Neural cell (in vitro differentiated cells): ENCODE measurements around the gene USP13. TPM values are rescaled to one million over a fixed set of nuclear protein-coding genes. Genes with fewer than 3 reads are reported as not detected.

Experiments
- H2AFZ ChIP-seq: fragments of 200-600, 300-800 bp; sonication (generic), shearing (Covaris generic); 2 replicates; pipeline ENCODE4 v1.6.0; 2014; ENCODE audit warnings: low read depth, mild to moderate bottlenecking, antibody characterized with exemption, low read length, moderate library complexity
- H3F3A ChIP-seq: fragments of 200-600 bp; shearing (Covaris generic); 2 replicates; pipeline ENCODE4 v1.6.1; 2016; ENCODE audit warnings: mild to moderate bottlenecking, moderate library complexity, mixed read lengths, antibody characterized with exemption, low read length; ENCODE audit not compliant: insufficient read depth, poor library complexity, severe bottlenecking
- H3K27ac ChIP-seq: fragments of 200-600, 300-800 bp; sonication (generic), shearing (Covaris generic); 2 replicates; pipeline ENCODE4 v1.5.1; 2014; ENCODE audit warnings: mild to moderate bottlenecking, low read length, moderate library complexity
- H3K27me3 ChIP-seq: fragments of 300-800, 200-600 bp; sonication (generic), shearing (Covaris generic); 2 replicates; pipeline ENCODE4 v1.6.0; 2014; ENCODE audit warnings: mild to moderate bottlenecking, low read depth, low read length, moderate library complexity; ENCODE audit not compliant: insufficient read depth
- H3K36me3 ChIP-seq: fragments of 300-800, 200-600 bp; sonication (generic), shearing (Covaris generic); 2 replicates; pipeline ENCODE4 v1.5.1; 2014; ENCODE audit warnings: mild to moderate bottlenecking, antibody characterized with exemption, low read length, moderate library complexity; ENCODE audit not compliant: insufficient read depth
- H3K4me2 ChIP-seq: fragments of 300-800, 200-600 bp; sonication (generic), shearing (Covaris generic); 2 replicates; pipeline ENCODE4 v1.6.0; 2014; ENCODE audit warnings: mild to moderate bottlenecking, low read length
- H3K4me3 ChIP-seq: fragments of 300-800, 200-600 bp; sonication (generic), shearing (Covaris generic); 2 replicates; pipeline ENCODE4 v1.5.1; 2014; ENCODE audit warnings: mild to moderate bottlenecking, low read length, moderate library complexity
- H3K79me2 ChIP-seq: fragments of 200-600 bp; shearing (Covaris generic); replicated peaks from 2 replicates; pipeline ENCODE4 v1.6.0; 2014; ENCODE audit warnings: mild to moderate bottlenecking, low read length, moderate library complexity; ENCODE audit not compliant: insufficient read depth
- H3K9ac ChIP-seq: fragments of 300-800, 200-600 bp; sonication (generic), shearing (Covaris generic); 2 replicates; pipeline ENCODE4 v1.6.1; 2016; ENCODE audit warnings: mild to moderate bottlenecking, low read length, mixed read lengths
- H3K9me2 ChIP-seq: fragments of 200-600 bp; shearing (Covaris generic); 2 replicates; pipeline ENCODE4 v1.6.1; 2016; ENCODE audit warnings: mild to moderate bottlenecking, low read length, mixed read lengths; ENCODE audit not compliant: insufficient read depth
- H3K9me3 ChIP-seq: fragments of 200-600, 300-800 bp; sonication (generic), shearing (Covaris generic); 2 replicates; pipeline ENCODE4 v1.6.1; 2016; ENCODE audit warnings: mild to moderate bottlenecking, mixed run types, low read length, moderate library complexity, mixed read lengths
- H4K20me1 ChIP-seq: fragments of 200-600 bp; shearing (Covaris generic); 2 replicates; pipeline ENCODE4 v1.6.1; 2016; ENCODE audit warnings: mild to moderate bottlenecking, mixed run types; ENCODE audit not compliant: insufficient read depth
- EP300 ChIP-seq: fragments of 450-650 bp; conservative IDR thresholded peaks from 2 replicates; pipeline ENCODE4 v1.6.1; 2014; ENCODE audit warnings: antibody characterized with exemption, mild to moderate bottlenecking, moderate library complexity; ENCODE audit not compliant: poor library complexity, severe bottlenecking
- EZH2 ChIP-seq: fragments of 200-600, 300-800 bp; shearing (Covaris generic), sonication (generic); IDR thresholded peaks from 2 replicates; pipeline ENCODE4 v1.6.1; 2014; ENCODE audit warnings: antibody characterized with exemption, low read length, borderline replicate concordance, mild to moderate bottlenecking; ENCODE audit not compliant: insufficient read depth, poor library complexity, severe bottlenecking
- MXI1 ChIP-seq: fragments of 450-650 bp; conservative IDR thresholded peaks from 2 replicates; pipeline ENCODE4 v1.6.1; 2014; ENCODE audit warnings: antibody characterized with exemption, mild to moderate bottlenecking; ENCODE audit not compliant: poor library complexity, severe bottlenecking
- POLR2AphosphoS5 ChIP-seq: IDR thresholded peaks from 2 replicates; pipeline ENCODE4 v1.6.1; 2012
- RAD21 ChIP-seq: fragments of 450-650 bp; conservative IDR thresholded peaks from 2 replicates; pipeline ENCODE4 v1.6.1; 2014; ENCODE audit warnings: antibody characterized with exemption, mild to moderate bottlenecking, moderate library complexity
- SMC3 ChIP-seq: fragments of 450-650 bp; conservative IDR thresholded peaks from 2 replicates; pipeline ENCODE4 v1.6.1; 2014; ENCODE audit warnings: antibody characterized with exemption, mild to moderate bottlenecking, moderate library complexity; ENCODE audit not compliant: poor library complexity
- TAF1 ChIP-seq: IDR thresholded peaks from 2 replicates; pipeline ENCODE4 v1.6.1; 2012; ENCODE audit warnings: low read depth
- polyA plus RNA-seq: library from polyadenylated mRNA; depleted of rRNA; stranded (reverse); fragments of >200 nt; gene quantifications from 2 replicates; pipeline ENCODE4 v1.2.3, GENCODE V29; 2014
- TF ChIP-seq, protein P1 (sequence below): fragments of 450-650 bp; IDR thresholded peaks from 2 replicates; pipeline ENCODE4 v1.5.1; 2014; ENCODE audit warnings: antibody characterized with exemption, mild to moderate bottlenecking, moderate library complexity; ENCODE audit not compliant: poor library complexity, severe bottlenecking
- TF ChIP-seq, protein P2 (sequence below): IDR thresholded peaks from 2 replicates; pipeline ENCODE4 v1.6.1; 2012; ENCODE audit warnings: borderline replicate concordance

The USP13 gene
- polyA plus RNA-seq, 1 donor from 2014 or later, result 3.8 TPM

DNA sequence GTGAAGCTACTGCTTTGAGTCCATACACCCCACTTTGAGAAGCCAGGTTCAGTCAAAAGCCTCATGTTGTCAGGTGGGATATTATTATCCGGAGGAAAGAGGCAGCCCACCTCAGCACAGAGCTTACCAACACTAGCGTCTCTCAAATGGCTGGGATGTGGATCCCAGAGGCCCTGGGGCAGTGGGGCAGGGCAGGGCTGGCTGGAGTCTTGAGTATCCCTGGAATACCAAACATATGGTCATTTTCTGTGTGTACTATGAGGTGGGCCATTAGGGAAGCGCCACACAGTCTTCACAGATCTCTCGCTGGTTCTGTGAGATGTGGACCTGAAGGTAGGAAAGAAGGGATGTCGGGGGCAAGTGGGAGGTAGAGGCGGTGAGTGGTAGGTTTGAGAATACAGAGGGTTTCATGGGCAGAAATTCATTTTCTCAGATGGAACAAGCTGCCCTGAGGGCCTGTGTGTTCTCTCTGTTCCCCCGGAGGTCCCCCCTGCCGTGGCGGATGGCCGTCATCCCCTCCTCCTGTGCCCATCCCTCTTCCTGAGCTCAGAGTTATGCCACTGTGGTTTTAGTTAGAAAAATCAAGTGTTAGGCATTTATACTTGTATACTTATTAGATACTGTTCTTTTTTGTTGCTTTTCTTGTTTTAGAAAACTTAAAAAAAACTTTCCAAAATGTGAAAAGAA is 66.4 kb downstream of the USP13 start:
- H3K9me3 ChIP-seq, result no peaks in the 10 kb centered on the region
- no peak overlapping the region for H2AFZ ChIP-seq
- TF ChIP-seq, protein P1, sequence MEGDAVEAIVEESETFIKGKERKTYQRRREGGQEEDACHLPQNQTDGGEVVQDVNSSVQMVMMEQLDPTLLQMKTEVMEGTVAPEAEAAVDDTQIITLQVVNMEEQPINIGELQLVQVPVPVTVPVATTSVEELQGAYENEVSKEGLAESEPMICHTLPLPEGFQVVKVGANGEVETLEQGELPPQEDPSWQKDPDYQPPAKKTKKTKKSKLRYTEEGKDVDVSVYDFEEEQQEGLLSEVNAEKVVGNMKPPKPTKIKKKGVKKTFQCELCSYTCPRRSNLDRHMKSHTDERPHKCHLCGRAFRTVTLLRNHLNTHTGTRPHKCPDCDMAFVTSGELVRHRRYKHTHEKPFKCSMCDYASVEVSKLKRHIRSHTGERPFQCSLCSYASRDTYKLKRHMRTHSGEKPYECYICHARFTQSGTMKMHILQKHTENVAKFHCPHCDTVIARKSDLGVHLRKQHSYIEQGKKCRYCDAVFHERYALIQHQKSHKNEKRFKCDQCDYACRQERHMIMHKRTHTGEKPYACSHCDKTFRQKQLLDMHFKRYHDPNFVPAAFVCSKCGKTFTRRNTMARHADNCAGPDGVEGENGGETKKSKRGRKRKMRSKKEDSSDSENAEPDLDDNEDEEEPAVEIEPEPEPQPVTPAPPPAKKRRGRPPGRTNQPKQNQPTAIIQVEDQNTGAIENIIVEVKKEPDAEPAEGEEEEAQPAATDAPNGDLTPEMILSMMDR, result no peak
- TF ChIP-seq POLR2AphosphoS5, result no peak
- TF ChIP-seq RAD21, result no peak
- TF ChIP-seq SMC3, result no peak
- no peak for TF ChIP-seq EP300
- no peak for TF ChIP-seq MXI1
- no peak for TF ChIP-seq EZH2
- TF ChIP-seq, protein P2, sequence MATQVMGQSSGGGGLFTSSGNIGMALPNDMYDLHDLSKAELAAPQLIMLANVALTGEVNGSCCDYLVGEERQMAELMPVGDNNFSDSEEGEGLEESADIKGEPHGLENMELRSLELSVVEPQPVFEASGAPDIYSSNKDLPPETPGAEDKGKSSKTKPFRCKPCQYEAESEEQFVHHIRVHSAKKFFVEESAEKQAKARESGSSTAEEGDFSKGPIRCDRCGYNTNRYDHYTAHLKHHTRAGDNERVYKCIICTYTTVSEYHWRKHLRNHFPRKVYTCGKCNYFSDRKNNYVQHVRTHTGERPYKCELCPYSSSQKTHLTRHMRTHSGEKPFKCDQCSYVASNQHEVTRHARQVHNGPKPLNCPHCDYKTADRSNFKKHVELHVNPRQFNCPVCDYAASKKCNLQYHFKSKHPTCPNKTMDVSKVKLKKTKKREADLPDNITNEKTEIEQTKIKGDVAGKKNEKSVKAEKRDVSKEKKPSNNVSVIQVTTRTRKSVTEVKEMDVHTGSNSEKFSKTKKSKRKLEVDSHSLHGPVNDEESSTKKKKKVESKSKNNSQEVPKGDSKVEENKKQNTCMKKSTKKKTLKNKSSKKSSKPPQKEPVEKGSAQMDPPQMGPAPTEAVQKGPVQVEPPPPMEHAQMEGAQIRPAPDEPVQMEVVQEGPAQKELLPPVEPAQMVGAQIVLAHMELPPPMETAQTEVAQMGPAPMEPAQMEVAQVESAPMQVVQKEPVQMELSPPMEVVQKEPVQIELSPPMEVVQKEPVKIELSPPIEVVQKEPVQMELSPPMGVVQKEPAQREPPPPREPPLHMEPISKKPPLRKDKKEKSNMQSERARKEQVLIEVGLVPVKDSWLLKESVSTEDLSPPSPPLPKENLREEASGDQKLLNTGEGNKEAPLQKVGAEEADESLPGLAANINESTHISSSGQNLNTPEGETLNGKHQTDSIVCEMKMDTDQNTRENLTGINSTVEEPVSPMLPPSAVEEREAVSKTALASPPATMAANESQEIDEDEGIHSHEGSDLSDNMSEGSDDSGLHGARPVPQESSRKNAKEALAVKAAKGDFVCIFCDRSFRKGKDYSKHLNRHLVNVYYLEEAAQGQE, result no peak
- TF ChIP-seq TAF1, result no peak
- no peaks in the 10 kb centered on the region for H3K9me2 ChIP-seq
- H3F3A ChIP-seq, result no peaks in the 10 kb centered on the region
- H3K4me3 ChIP-seq, result no peak overlapping the region
- no peaks in the 10 kb centered on the region for H4K20me1 ChIP-seq
- H3K79me2 ChIP-seq, result no peaks in the 10 kb centered on the region
- no peak overlapping the region for H3K9ac ChIP-seq
- H3K27ac ChIP-seq, result no peak overlapping the region
- H3K36me3 ChIP-seq, result no peaks in the 10 kb centered on the region
- no peaks in the 10 kb centered on the region for H3K27me3 ChIP-seq
- H3K4me2 ChIP-seq, result no peak overlapping the region

DNA sequence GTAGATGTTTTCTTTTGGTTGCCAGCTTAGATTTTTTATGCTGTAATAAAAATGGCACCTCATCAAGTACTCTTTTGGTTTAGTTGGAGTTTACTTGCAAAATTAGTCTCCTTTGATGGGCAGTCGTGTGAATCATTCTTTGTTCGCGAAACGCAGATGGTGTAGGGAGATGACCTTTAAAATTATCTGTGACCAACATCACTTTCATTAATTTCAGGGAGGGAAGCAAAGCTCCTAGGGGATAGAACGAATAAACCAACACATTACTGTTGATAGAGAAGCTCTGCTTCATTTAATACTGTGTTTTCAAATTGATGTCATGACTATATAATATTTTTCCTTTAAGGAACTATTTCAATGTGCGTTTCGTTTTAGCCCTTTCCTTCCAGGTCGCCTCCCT is 67.4 kb downstream of the USP13 start:
- no peaks in the 10 kb centered on the region for H3K9me2 ChIP-seq
- H2AFZ ChIP-seq, result no peak overlapping the region
- H3K9ac ChIP-seq, result no peak overlapping the region
- H3K4me2 ChIP-seq, result no peak overlapping the region
- no peak overlapping the region for H3K27ac ChIP-seq
- no peaks in the 10 kb centered on the region for H3F3A ChIP-seq
- H3K27me3 ChIP-seq, result no peaks in the 10 kb centered on the region
- H4K20me1 ChIP-seq, result no peaks in the 10 kb centered on the region
- no peak overlapping the region for H3K4me3 ChIP-seq
- no peaks in the 10 kb centered on the region for H3K79me2 ChIP-seq
- no peaks in the 10 kb centered on the region for H3K9me3 ChIP-seq
- TF ChIP-seq EP300 (no peak), TAF1 (no peak), SMC3 (no peak), RAD21 (no peak), POLR2AphosphoS5 (no peak), EZH2 (no peak), MXI1 (no peak)
- TF ChIP-seq, protein P1, result no peak
- TF ChIP-seq, protein P2, result no peak
- no peaks in the 10 kb centered on the region for H3K36me3 ChIP-seq
